ENCODE measurements around the gene SPC25.

DNA sequence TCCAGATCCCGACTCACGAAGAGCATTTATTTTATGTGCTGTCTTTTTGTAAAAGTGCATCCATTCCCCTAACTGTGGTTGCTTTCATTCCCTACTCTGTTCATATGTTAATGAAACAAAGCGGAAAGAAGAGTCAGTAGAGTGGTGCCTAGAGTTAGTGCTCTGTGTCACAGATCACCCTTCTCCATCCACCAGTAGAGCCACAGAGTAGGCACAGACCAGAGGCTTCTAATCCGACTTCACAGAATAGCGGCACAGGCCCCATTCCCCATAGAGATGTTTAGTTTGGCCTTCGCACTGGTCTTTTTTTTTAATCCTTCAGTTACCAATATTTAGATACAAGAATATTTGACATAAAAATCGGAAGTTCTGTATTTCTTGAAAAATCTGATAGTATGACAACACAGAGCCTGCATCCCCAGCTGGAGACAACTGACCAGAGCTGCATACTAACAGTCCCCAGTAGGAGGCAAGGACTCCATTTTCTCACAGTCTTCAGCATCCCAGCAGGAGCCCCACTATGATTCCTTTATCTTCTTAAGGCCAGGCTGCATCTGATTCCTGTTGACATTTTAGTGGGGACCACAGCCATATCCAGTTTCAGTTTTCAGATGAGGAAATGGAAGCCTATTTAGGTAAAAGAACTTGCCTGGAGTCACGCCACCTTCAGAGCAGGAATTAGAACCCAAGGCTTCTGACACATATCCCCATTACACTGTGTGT lies 17.9 kb upstream of the SPC25 start:
- TF ChIP-seq, protein P1, sequence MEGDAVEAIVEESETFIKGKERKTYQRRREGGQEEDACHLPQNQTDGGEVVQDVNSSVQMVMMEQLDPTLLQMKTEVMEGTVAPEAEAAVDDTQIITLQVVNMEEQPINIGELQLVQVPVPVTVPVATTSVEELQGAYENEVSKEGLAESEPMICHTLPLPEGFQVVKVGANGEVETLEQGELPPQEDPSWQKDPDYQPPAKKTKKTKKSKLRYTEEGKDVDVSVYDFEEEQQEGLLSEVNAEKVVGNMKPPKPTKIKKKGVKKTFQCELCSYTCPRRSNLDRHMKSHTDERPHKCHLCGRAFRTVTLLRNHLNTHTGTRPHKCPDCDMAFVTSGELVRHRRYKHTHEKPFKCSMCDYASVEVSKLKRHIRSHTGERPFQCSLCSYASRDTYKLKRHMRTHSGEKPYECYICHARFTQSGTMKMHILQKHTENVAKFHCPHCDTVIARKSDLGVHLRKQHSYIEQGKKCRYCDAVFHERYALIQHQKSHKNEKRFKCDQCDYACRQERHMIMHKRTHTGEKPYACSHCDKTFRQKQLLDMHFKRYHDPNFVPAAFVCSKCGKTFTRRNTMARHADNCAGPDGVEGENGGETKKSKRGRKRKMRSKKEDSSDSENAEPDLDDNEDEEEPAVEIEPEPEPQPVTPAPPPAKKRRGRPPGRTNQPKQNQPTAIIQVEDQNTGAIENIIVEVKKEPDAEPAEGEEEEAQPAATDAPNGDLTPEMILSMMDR (IDR thresholded peaks at IDR 0.05): no peak
- no peak for TF ChIP-seq EZH2 (IDR thresholded peaks at IDR 0.05)
